ENCODE data around the gene CRYBA2. TPM values are rescaled to one million over a fixed set of nuclear protein-coding genes. Genes with fewer than 3 reads are reported as not detected.

CRYBA2 gene
- polyA plus RNA-seq, 1 donor from 2014 or later, result not detected

GRCh38 chr2:219028996-219029828, 36.0 kb upstream of the CRYBA2 start:
- no peaks in the 10 kb centered on the region for H3K36me3 Mint-ChIP-seq
- H3K9me3 Mint-ChIP-seq, result no peaks in the 10 kb centered on the region
- no peak overlapping the region for H3K27ac Mint-ChIP-seq
- peaks cover 5% of the 10 kb centered on the region for H3K27me3 Mint-ChIP-seq
- H3K4me3 Mint-ChIP-seq, result no peak overlapping the region
- no peaks in the 10 kb centered on the region for H3K4me1 Mint-ChIP-seq

- H3K9me3 Mint-ChIP-seq, result no peaks in the 10 kb centered on the region
- H3K36me3 Mint-ChIP-seq, result no peaks in the 10 kb centered on the region
- no peaks in the 10 kb centered on the region for H3K4me1 Mint-ChIP-seq
- no peak overlapping the region for H3K4me3 Mint-ChIP-seq
- no peak overlapping the region for H3K27ac Mint-ChIP-seq
- H3K27me3 Mint-ChIP-seq, result peaks cover 9% of the 10 kb centered on the region
Observed at GRCh38 chr2:219028141-219028540, 34.9 kb upstream of the CRYBA2 start.

GRCh38 chr2:219027511-219028055, 34.4 kb upstream of the CRYBA2 start:
- no peaks in the 10 kb centered on the region for H3K9me3 Mint-ChIP-seq
- no peak overlapping the region for H3K4me3 Mint-ChIP-seq
- H3K27me3 Mint-ChIP-seq, result peaks cover 14% of the 10 kb centered on the region
- H3K4me1 Mint-ChIP-seq, result no peaks in the 10 kb centered on the region
- no peak overlapping the region for H3K27ac Mint-ChIP-seq
- H3K36me3 Mint-ChIP-seq, result no peaks in the 10 kb centered on the region

- Mint-ChIP-seq H3K27me3 (peaks cover 14% of the 10 kb centered on the region), H3K4me3 (no peak overlapping the region), H3K9me3 (no peaks in the 10 kb centered on the region), H3K36me3 (no peaks in the 10 kb centered on the region), H3K4me1 (no peaks in the 10 kb centered on the region), H3K27ac (no peak overlapping the region)
Observed at GRCh38 chr2:219026946-219027345, 33.7 kb upstream of the CRYBA2 start.

- Mint-ChIP-seq H3K27me3 (peaks cover 14% of the 10 kb centered on the region), H3K27ac (no peak overlapping the region), H3K36me3 (no peaks in the 10 kb centered on the region), H3K9me3 (no peaks in the 10 kb centered on the region), H3K4me1 (no peaks in the 10 kb centered on the region), H3K4me3 (no peak overlapping the region)
Observed at GRCh38 chr2:219025637-219026585, 32.7 kb upstream of the CRYBA2 start.

- Mint-ChIP-seq H3K27me3 (peaks cover 11% of the 10 kb centered on the region), H3K27ac (no peak overlapping the region), H3K4me3 (peak overlapping the region in 1 of 4 donors; percentile 3), H3K36me3 (no peaks in the 10 kb centered on the region), H3K9me3 (no peaks in the 10 kb centered on the region), H3K4me1 (no peaks in the 10 kb centered on the region)
Observed at GRCh38 chr2:219024059-219024458, 30.8 kb upstream of the CRYBA2 start.

GRCh38 chr2:219023045-219023605, 29.9 kb upstream of the CRYBA2 start:
- H3K4me3 Mint-ChIP-seq, result no peak overlapping the region
- no peak overlapping the region for H3K27ac Mint-ChIP-seq
- no peaks in the 10 kb centered on the region for H3K9me3 Mint-ChIP-seq
- H3K27me3 Mint-ChIP-seq, result peaks cover 17% of the 10 kb centered on the region
- no peaks in the 10 kb centered on the region for H3K36me3 Mint-ChIP-seq
- H3K4me1 Mint-ChIP-seq, result no peaks in the 10 kb centered on the region

GRCh38 chr2:219022616-219023015, 29.4 kb upstream of the CRYBA2 start:
- Mint-ChIP-seq H3K4me3 (no peak overlapping the region), H3K27me3 (peaks cover 17% of the 10 kb centered on the region), H3K27ac (no peak overlapping the region), H3K4me1 (no peaks in the 10 kb centered on the region), H3K36me3 (no peaks in the 10 kb centered on the region), H3K9me3 (no peaks in the 10 kb centered on the region)

GRCh38 chr2:219022041-219022440, 28.8 kb upstream of the CRYBA2 start:
- Mint-ChIP-seq H3K9me3 (no peaks in the 10 kb centered on the region), H3K36me3 (no peaks in the 10 kb centered on the region), H3K4me1 (no peaks in the 10 kb centered on the region), H3K4me3 (no peak overlapping the region), H3K27me3 (peaks cover 17% of the 10 kb centered on the region), H3K27ac (no peak overlapping the region)

GRCh38 chr2:219021591-219021990, 28.4 kb upstream of the CRYBA2 start:
- peaks cover 17% of the 10 kb centered on the region for H3K27me3 Mint-ChIP-seq
- H3K9me3 Mint-ChIP-seq, result no peaks in the 10 kb centered on the region
- H3K36me3 Mint-ChIP-seq, result no peaks in the 10 kb centered on the region
- H3K4me1 Mint-ChIP-seq, result no peaks in the 10 kb centered on the region
- no peak overlapping the region for H3K27ac Mint-ChIP-seq
- no peak overlapping the region for H3K4me3 Mint-ChIP-seq

- Mint-ChIP-seq H3K36me3 (no peaks in the 10 kb centered on the region), H3K27ac (no peak overlapping the region), H3K9me3 (no peaks in the 10 kb centered on the region), H3K4me3 (no peak overlapping the region), H3K27me3 (peaks cover 17% of the 10 kb centered on the region), H3K4me1 (no peaks in the 10 kb centered on the region)
Observed at GRCh38 chr2:219020604-219021365, 27.6 kb upstream of the CRYBA2 start.

- no peak overlapping the region for H3K27ac Mint-ChIP-seq
- no peaks in the 10 kb centered on the region for H3K9me3 Mint-ChIP-seq
- no peaks in the 10 kb centered on the region for H3K36me3 Mint-ChIP-seq
- H3K4me1 Mint-ChIP-seq, result no peaks in the 10 kb centered on the region
- peaks cover 17% of the 10 kb centered on the region for H3K27me3 Mint-ChIP-seq
- no peak overlapping the region for H3K4me3 Mint-ChIP-seq
Observed at GRCh38 chr2:219019436-219019835, 26.2 kb upstream of the CRYBA2 start.

- Mint-ChIP-seq H3K4me3 (no peak overlapping the region), H3K9me3 (no peaks in the 10 kb centered on the region), H3K4me1 (no peaks in the 10 kb centered on the region), H3K36me3 (no peaks in the 10 kb centered on the region), H3K27me3 (peaks cover 20% of the 10 kb centered on the region), H3K27ac (no peak overlapping the region)
Observed at GRCh38 chr2:219018726-219019125, 25.5 kb upstream of the CRYBA2 start.

GRCh38 chr2:219018286-219018685, 25.1 kb upstream of the CRYBA2 start:
- Mint-ChIP-seq H3K27ac (no peak overlapping the region), H3K36me3 (no peaks in the 10 kb centered on the region), H3K4me1 (no peaks in the 10 kb centered on the region), H3K9me3 (no peaks in the 10 kb centered on the region), H3K4me3 (peak overlapping the region in 1 of 4 donors; percentile 14), H3K27me3 (peaks cover 19% of the 10 kb centered on the region)

All from IgD-negative memory B cell (primary cell).